Stimulated activated naive CD4-positive, alpha-beta T cell treated with Interleukin-2 at 50 U/mL for 16 hours (primary cell): ENCODE results near the gene SPDYE2.
"Not testable (repeated sequence)": the region's sequence is repeated elsewhere in the genome, so short reads cannot be mapped to it uniquely, and the experiment has no call there.

Source experiments
- DNase-seq: peaks from one replicate; lab custom pipeline; 2025; lab: John Stamatoyannopoulos, UW

The SPDYE2 gene

GRCh38 chr7:102542083-102542482 lies 8.9 kb upstream of the SPDYE2 start:
- DNase-seq = not testable (repeated sequence)

GRCh38 chr7:102542771-102543170 lies 8.3 kb upstream of the SPDYE2 start:
- not testable (repeated sequence) for DNase-seq

GRCh38 chr7:102543596-102543995 lies 7.4 kb upstream of the SPDYE2 start, which contains the start of gene UPK3BL2:
TSS of gene UPK3BL2 (minus strand) at chr7:102543696. CDS start at chr7:102543636, 60 bp downstream.
- DNase-seq = not testable (repeated sequence)

GRCh38 chr7:102544372-102544771 lies 6.7 kb upstream of the SPDYE2 start:
- DNase-seq = not testable (repeated sequence)

- DNase-seq = not testable (repeated sequence)
These were observed 5.7 kb upstream of the SPDYE2 start for GRCh38 chr7:102545288-102545687.

- DNase-seq = not testable (repeated sequence)
These were observed 4.7 kb upstream of the SPDYE2 start for GRCh38 chr7:102546353-102546752.

GRCh38 chr7:102568620-102569019 lies 17.6 kb downstream of the SPDYE2 start:
- not testable (repeated sequence) for DNase-seq

- DNase-seq = not testable (repeated sequence)
These were observed 21.5 kb downstream of the SPDYE2 start, which contains the start of gene POLR2J3 for GRCh38 chr7:102572261-102573239. TSS of gene POLR2J3 (minus strand) at chr7:102572583. CDS start at chr7:102572521, 62 bp downstream.

- DNase-seq = not testable (repeated sequence)
These were observed 23.6 kb downstream of the SPDYE2 start for GRCh38 chr7:102574607-102575006.

- not testable (repeated sequence) for DNase-seq
These were observed 25.3 kb downstream of the SPDYE2 start for GRCh38 chr7:102576363-102576762.

GRCh38 chr7:102577315-102578240 lies 26.6 kb downstream of the SPDYE2 start:
- DNase-seq = not testable (repeated sequence)

- not testable (repeated sequence) for DNase-seq
These were observed 27.5 kb downstream of the SPDYE2 start for GRCh38 chr7:102578486-102578885.

- not testable (repeated sequence) for DNase-seq
These were observed 30.7 kb downstream of the SPDYE2 start for GRCh38 chr7:102581722-102582121.

- not testable (repeated sequence) for DNase-seq
These were observed 32.5 kb downstream of the SPDYE2 start for GRCh38 chr7:102583495-102583894.

- not testable (repeated sequence) for DNase-seq
These were observed 38.8 kb downstream of the SPDYE2 start for GRCh38 chr7:102589857-102590256.

GRCh38 chr7:102592477-102593019 lies 41.5 kb downstream of the SPDYE2 start:
- not testable (repeated sequence) for DNase-seq

- DNase-seq = not testable (repeated sequence)
These were observed 42.8 kb downstream of the SPDYE2 start for GRCh38 chr7:102593637-102594334.

GRCh38 chr7:102596036-102596435 lies 45.0 kb downstream of the SPDYE2 start:
- DNase-seq = not testable (repeated sequence)

GRCh38 chr7:102599699-102600098 lies 48.7 kb downstream of the SPDYE2 start:
- DNase-seq = not testable (repeated sequence)

- not testable (repeated sequence) for DNase-seq
These were observed 51.3 kb downstream of the SPDYE2 start for GRCh38 chr7:102602317-102602716.
